Measurements from ENCODE around the gene NOL7. TPM values are rescaled to one million over a fixed set of nuclear protein-coding genes. Genes with fewer than 3 reads are reported as not detected.

The NOL7 gene
- total and polyA plus RNA-seq, 2 donors from 2014 or later = 65.1 to 71.5 TPM

DNA sequence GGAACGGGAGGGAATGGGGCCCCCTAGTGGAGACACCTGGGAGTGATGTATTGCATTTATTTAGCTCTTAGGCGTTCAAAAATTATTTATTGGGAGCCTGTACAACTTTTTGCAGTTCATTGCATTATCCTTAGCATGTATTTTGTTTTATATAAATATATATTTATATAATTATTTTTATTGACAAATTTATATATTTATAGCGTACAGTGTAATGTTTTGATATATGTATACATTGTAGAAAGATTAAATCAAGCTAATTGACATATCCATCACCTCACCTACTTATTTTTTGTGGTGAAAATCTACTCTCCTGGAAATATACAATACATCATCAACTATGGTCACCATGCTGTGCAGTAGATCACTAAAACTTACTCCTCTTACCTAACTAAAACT, 39.8 kb upstream of the NOL7 start:
- intact Hi-C loops (cut with DNase I) = no loop called here

DNA sequence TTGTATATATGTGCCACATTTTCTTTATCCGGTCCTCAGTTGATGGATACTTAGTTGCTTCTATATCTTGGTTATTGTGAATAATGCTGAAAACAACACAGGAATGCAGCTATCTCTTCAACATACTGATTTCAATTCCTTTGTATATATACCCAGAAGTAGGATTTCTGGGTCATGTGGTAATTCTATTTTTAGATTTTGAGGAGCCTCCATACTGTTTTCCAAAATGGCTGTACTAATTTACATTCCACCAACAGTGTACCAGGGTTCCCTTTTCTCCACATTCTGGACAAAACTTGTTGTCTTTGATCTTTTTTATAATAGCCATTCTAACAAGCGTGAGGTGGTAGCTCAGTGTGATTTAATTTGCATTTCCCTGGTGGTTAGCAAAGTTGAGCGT, 39.1 kb upstream of the NOL7 start:
- intact Hi-C loops (cut with DNase I) = no loop called here
- FAIRE-seq = no peak
- peaks cover 0 to 4% (median 0%) of the 10 kb centered on the region in 3 donors for H3K9me3 ChIP-seq (ENCODE audit: control insufficient read depth in 2 of 3, insufficient read depth in 1 of 3, low read length in 3 of 3)

More for the DNA sequence above, 39.8 kb upstream of the NOL7 start:
- FAIRE-seq (no peak), DNase-seq (no peak)
- TF ChIP-seq, protein P1, sequence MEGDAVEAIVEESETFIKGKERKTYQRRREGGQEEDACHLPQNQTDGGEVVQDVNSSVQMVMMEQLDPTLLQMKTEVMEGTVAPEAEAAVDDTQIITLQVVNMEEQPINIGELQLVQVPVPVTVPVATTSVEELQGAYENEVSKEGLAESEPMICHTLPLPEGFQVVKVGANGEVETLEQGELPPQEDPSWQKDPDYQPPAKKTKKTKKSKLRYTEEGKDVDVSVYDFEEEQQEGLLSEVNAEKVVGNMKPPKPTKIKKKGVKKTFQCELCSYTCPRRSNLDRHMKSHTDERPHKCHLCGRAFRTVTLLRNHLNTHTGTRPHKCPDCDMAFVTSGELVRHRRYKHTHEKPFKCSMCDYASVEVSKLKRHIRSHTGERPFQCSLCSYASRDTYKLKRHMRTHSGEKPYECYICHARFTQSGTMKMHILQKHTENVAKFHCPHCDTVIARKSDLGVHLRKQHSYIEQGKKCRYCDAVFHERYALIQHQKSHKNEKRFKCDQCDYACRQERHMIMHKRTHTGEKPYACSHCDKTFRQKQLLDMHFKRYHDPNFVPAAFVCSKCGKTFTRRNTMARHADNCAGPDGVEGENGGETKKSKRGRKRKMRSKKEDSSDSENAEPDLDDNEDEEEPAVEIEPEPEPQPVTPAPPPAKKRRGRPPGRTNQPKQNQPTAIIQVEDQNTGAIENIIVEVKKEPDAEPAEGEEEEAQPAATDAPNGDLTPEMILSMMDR (IDR thresholded peaks at IDR 0.05; ENCODE audit: borderline replicate concordance, extremely low read depth, insufficient read depth) = peak; percentile 56
- Histone ChIP-seq H3K4me3 (ENCODE audit: low read length in 3 of 3) (peak overlapping the region; percentile 63 to 75 (median 75)), H3K27me3 (ENCODE audit: control insufficient read depth, insufficient read depth, low read length) (no peaks in the 10 kb centered on the region), H3K9ac (ENCODE audit: low read length in 3 of 3) (no peak overlapping the region), H3K27ac (ENCODE audit: low read depth in 2 of 2, low read length in 2 of 2) (peak overlapping the region in 1 of 2 donors; percentile 98), H3K36me3 (ENCODE audit: control insufficient read depth in 2 of 3, insufficient read depth in 3 of 3, low read length in 3 of 3) (peaks cover 0 to 3% (median 0%) of the 10 kb centered on the region in 3 donors), H3K9me3 (ENCODE audit: control insufficient read depth in 2 of 3, insufficient read depth in 1 of 3, low read length in 3 of 3) (peaks cover 0 to 4% (median 0%) of the 10 kb centered on the region in 3 donors), H3K4me1 (ENCODE audit: control insufficient read depth in 2 of 3, insufficient read depth in 2 of 3, low read depth in 1 of 3, low read length in 3 of 3) (peaks cover 0 to 6% (median 5%) of the 10 kb centered on the region in 3 donors)

DNA sequence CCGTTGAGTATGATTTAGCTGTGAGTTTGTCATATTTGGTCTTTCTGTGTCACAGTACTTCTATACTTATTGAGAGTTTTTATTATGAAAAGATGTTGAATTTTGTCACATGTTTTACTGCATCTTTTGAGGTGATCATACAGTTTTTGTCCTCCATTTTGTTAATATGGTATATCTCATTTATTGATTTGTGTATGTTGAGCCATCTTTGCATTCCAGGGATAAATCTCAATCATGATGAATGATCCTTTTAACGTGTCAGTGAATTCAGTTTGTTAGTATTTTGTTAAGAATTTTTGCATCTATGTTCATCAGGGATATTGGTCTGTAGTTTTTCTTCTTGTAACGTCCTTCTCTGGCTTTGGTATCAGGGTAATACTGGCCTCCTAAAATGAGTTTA, 37.2 kb upstream of the NOL7 start:
- Histone ChIP-seq H3K4me1 (ENCODE audit: control insufficient read depth in 2 of 3, insufficient read depth in 2 of 3, low read depth in 1 of 3, low read length in 3 of 3) (peaks cover 0 to 6% (median 5%) of the 10 kb centered on the region in 3 donors), H3K9ac (ENCODE audit: low read length in 3 of 3) (no peak overlapping the region), H3K27ac (ENCODE audit: low read depth in 2 of 2, low read length in 2 of 2) (no peak overlapping the region), H3K36me3 (ENCODE audit: control insufficient read depth in 2 of 3, insufficient read depth in 3 of 3, low read length in 3 of 3) (peaks cover 0 to 6% (median 0%) of the 10 kb centered on the region in 3 donors), H3K4me3 (ENCODE audit: low read length in 3 of 3) (no peak overlapping the region), H3K9me3 (ENCODE audit: control insufficient read depth in 2 of 3, insufficient read depth in 1 of 3, low read length in 3 of 3) (peaks cover 0 to 4% (median 0%) of the 10 kb centered on the region in 3 donors), H3K27me3 (ENCODE audit: control insufficient read depth, insufficient read depth, low read length) (no peaks in the 10 kb centered on the region)
- TF ChIP-seq, protein P1 (IDR thresholded peaks at IDR 0.05; ENCODE audit: borderline replicate concordance, extremely low read depth, insufficient read depth) = no peak
- intact Hi-C loops (cut with DNase I) = no loop called here
- no peak for DNase-seq
- no peak for FAIRE-seq

More for the DNA sequence above, 39.1 kb upstream of the NOL7 start:
- Histone ChIP-seq H3K27me3 (ENCODE audit: control insufficient read depth, insufficient read depth, low read length) (no peaks in the 10 kb centered on the region), H3K36me3 (ENCODE audit: control insufficient read depth in 2 of 3, insufficient read depth in 3 of 3, low read length in 3 of 3) (peaks cover 0 to 3% (median 0%) of the 10 kb centered on the region in 3 donors), H3K4me3 (ENCODE audit: low read length in 3 of 3) (no peak overlapping the region), H3K9ac (ENCODE audit: low read length in 3 of 3) (peak overlapping the region in 1 of 3 donors; percentile 41), H3K4me1 (ENCODE audit: control insufficient read depth in 2 of 3, insufficient read depth in 2 of 3, low read depth in 1 of 3, low read length in 3 of 3) (peaks cover 0 to 6% (median 5%) of the 10 kb centered on the region in 3 donors), H3K27ac (ENCODE audit: low read depth in 2 of 2, low read length in 2 of 2) (no peak overlapping the region)
- DNase-seq = no peak
- TF ChIP-seq, protein P1 (IDR thresholded peaks at IDR 0.05; ENCODE audit: borderline replicate concordance, extremely low read depth, insufficient read depth) = no peak

DNA sequence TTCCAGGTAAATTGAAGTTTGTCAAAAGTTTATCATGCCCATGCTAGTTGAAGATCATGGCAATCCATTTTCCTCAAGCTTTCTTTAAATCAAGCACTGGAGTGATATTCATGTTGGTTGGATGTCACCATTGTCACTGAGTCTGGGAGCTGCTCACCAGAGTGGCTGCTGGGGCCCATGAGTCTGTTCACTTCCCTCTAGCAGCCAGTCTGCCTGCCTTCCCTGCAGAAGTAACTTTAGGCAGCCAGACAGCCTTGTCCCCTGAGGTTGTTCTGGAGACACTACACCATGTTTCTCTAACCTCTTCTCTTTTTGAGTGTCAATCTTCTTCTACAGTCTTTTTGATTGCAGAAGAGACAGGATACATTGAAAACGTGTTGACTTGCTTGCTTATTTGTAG, 35.2 kb upstream of the NOL7 start:
- Histone ChIP-seq H3K9ac (ENCODE audit: low read length in 3 of 3) (no peak overlapping the region), H3K4me1 (ENCODE audit: control insufficient read depth in 2 of 3, insufficient read depth in 2 of 3, low read depth in 1 of 3, low read length in 3 of 3) (peaks cover 0 to 1% (median 0%) of the 10 kb centered on the region in 3 donors), H3K4me3 (ENCODE audit: low read length in 3 of 3) (no peak overlapping the region), H3K36me3 (ENCODE audit: control insufficient read depth in 2 of 3, insufficient read depth in 3 of 3, low read length in 3 of 3) (peaks cover 0 to 6% (median 0%) of the 10 kb centered on the region in 3 donors), H3K9me3 (ENCODE audit: control insufficient read depth in 2 of 3, insufficient read depth in 1 of 3, low read length in 3 of 3) (peaks cover 0 to 4% (median 0%) of the 10 kb centered on the region in 3 donors), H3K27me3 (ENCODE audit: control insufficient read depth, insufficient read depth, low read length) (no peaks in the 10 kb centered on the region), H3K27ac (ENCODE audit: low read depth in 2 of 2, low read length in 2 of 2) (no peak overlapping the region)
- no peak for DNase-seq
- no peak for FAIRE-seq
- intact Hi-C loops (cut with DNase I) = no loop called here
- TF ChIP-seq, protein P1 (IDR thresholded peaks at IDR 0.05; ENCODE audit: borderline replicate concordance, extremely low read depth, insufficient read depth) = no peak
